K562 (cell line): Measurements from ENCODE around the gene SYNE1. TPM values are rescaled to one million over a fixed set of nuclear protein-coding genes. Genes with fewer than 3 reads are reported as not detected.

ENCODE experiments used
- ATAC-seq: fragments of 200-7000 bp; cut with Tn5 transposase; 3 replicates; pipeline ENCODE4 v1.9.1; 2020; ENCODE audit warnings: moderate library complexity
- BruUV-seq: library from RNA; stranded (reverse); fragments of 400-500 nt; replicated peaks from 2 replicates; lab custom pipeline; 2021; lab: Mats Ljungman, UMichigan
- CTCF ChIA-PET: fragments of 300-600 bp; formaldehyde crosslinking; extraction: SDS; loops from one replicate; lab custom pipeline; 2021; ENCODE audit warnings: low intra/inter-chr PET ratio; lab: Yijun Ruan, JAX
- POLR2A ChIA-PET: fragments of 300-600, 350-650 bp; sonication (Branson Sonifier 250); formaldehyde crosslinking; extraction: SDS; loops from one replicate; lab custom pipeline; 2021; ENCODE audit warnings: antibody characterized with exemption, inconsistent platforms; lab: Yijun Ruan, JAX
- DNase-seq, 4 experiments: peaks; one replicate each; pipeline versions ENCODE4 v3.0.0 to v3.0.0-alpha.2; 2011 to 2018; ENCODE audit warnings: low spot score in 3 of 4, mixed read lengths in 3 of 4; ENCODE audit errors: extremely low read depth in 1 of 4
- FAIRE-seq: peaks from 2 replicates; lab custom pipeline; 2011; peaks lifted over from hg19 to GRCh38; lab: Jason Lieb, UNC
- H2AFZ ChIP-seq: 2 replicates; pipeline ENCODE4 v1.6.0; 2011; ENCODE audit warnings: low read depth, low read length, control low read depth, inconsistent platforms
- H3K27ac ChIP-seq: fragments of 200-600 bp; 3 replicates; pipeline ENCODE4 v1.8.0; 2011; ENCODE audit warnings: low read depth, mild to moderate bottlenecking, control low read depth, inconsistent platforms, low read length, moderate library complexity, mixed read lengths; ENCODE audit errors: extremely low read depth
- H3K27me3 ChIP-seq, 2 experiments: fragments of 300-600 bp in 1 of 2; 2 replicates in 1 of 2; 3 replicates in 1 of 2; pipeline versions ENCODE4 v1.6.0 to v1.8.0; 2011; ENCODE audit warnings: inconsistent platforms in 2 of 2, low read length in 2 of 2, mild to moderate bottlenecking in 1 of 2, mixed read lengths in 1 of 2, moderate library complexity in 1 of 2; ENCODE audit not compliant: control insufficient read depth in 2 of 2, insufficient read depth in 2 of 2
- H3K36me3 ChIP-seq: fragments of 300-600 bp; 3 replicates; pipeline ENCODE4 v1.8.0; 2011; ENCODE audit warnings: mild to moderate bottlenecking, low read length, inconsistent platforms; ENCODE audit not compliant: control insufficient read depth, insufficient read depth
- H3K4me1 ChIP-seq, 2 experiments: fragments of 200-600 bp in 1 of 2; replicated peaks in 1 of 2; 2 replicates in 1 of 2; 3 replicates in 1 of 2; pipeline versions ENCODE4 v1.5.1 to v1.8.0; 2011; ENCODE audit warnings: inconsistent platforms in 2 of 2, low read length in 2 of 2, mild to moderate bottlenecking in 1 of 2, mixed read lengths in 1 of 2, moderate library complexity in 1 of 2; ENCODE audit not compliant: control insufficient read depth in 2 of 2, insufficient read depth in 2 of 2
- H3K4me2 ChIP-seq: 2 replicates; pipeline ENCODE4 v1.6.1; 2011; ENCODE audit warnings: low read length, control low read depth, inconsistent platforms, mixed read lengths; ENCODE audit not compliant: insufficient read depth
- H3K4me3 ChIP-seq: fragments of 200-600 bp; sonication (generic), shearing (Covaris generic); 2 replicates; pipeline ENCODE4 v1.5.1; 2016; ENCODE audit warnings: control low read depth, inconsistent platforms
- H3K79me2 ChIP-seq: fragments of 200-600 bp; 3 replicates; pipeline ENCODE4 v1.8.0; 2011; ENCODE audit warnings: low read length, inconsistent platforms; ENCODE audit not compliant: control insufficient read depth, insufficient read depth
- H3K9ac ChIP-seq, 2 experiments: 2 replicates each; pipeline versions ENCODE4 v1.6.0 to v1.6.1; 2011; ENCODE audit warnings: low read depth in 2 of 2, low read length in 2 of 2, control low read depth in 1 of 2, inconsistent platforms in 1 of 2, mild to moderate bottlenecking in 1 of 2, mixed read lengths in 1 of 2; ENCODE audit not compliant: insufficient read depth in 1 of 2
- H3K9me1 ChIP-seq: one replicate; pipeline ENCODE4 v1.6.0; 2011; ENCODE audit warnings: inconsistent platforms, mild to moderate bottlenecking, low read length, moderate library complexity; ENCODE audit not compliant: control insufficient read depth, insufficient read depth
- H3K9me3 ChIP-seq: replicated peaks from 2 replicates; pipeline ENCODE4 v1.5.1; 2011; ENCODE audit warnings: low read depth, low read length, inconsistent platforms; ENCODE audit not compliant: control insufficient read depth, insufficient read depth
- H4K20me1 ChIP-seq: replicated peaks from 2 replicates; pipeline ENCODE4 v1.6.1; 2011; ENCODE audit warnings: low read length, inconsistent platforms, mixed read lengths; ENCODE audit not compliant: control insufficient read depth, insufficient read depth
- ELK3 ChIP-seq: fragments of 450-650 bp; formaldehyde crosslinking; IDR thresholded peaks from 2 replicates; pipeline ENCODE4 v1.4.0; 2020; ENCODE audit warnings: mild to moderate bottlenecking
- ETV6 ChIP-seq, 3 experiments: fragments of 150-350 bp in 1 of 3; sonication (generic) in 1 of 3; formaldehyde crosslinking in 1 of 3; IDR thresholded peaks; 2 replicates each; pipeline versions ENCODE4 v1.6.1 to v1.8.0; 2014 to 2022; ENCODE audit warnings: borderline replicate concordance in 2 of 3, low read depth in 2 of 3, antibody characterized with exemption in 1 of 3, low read length in 1 of 3, mild to moderate bottlenecking in 1 of 3, missing genetic modification reagents in 1 of 3
- KDM1A ChIP-seq, 2 experiments: fragments of 450-650 bp; IDR thresholded peaks; 2 replicates each; pipeline ENCODE4 v1.6.1; 2016; ENCODE audit warnings: mild to moderate bottlenecking in 2 of 2
- NBN ChIP-seq: fragments of 450-650 bp; IDR thresholded peaks from 2 replicates; pipeline ENCODE4 v1.6.1; 2016; ENCODE audit warnings: low read depth, mild to moderate bottlenecking
- NONO ChIP-seq, 2 experiments: fragments of 200-400 bp in 1 of 2; fragments of 450-650 bp in 1 of 2; formaldehyde crosslinking in 1 of 2; IDR thresholded peaks; 2 replicates each; pipeline ENCODE4 v1.6.1; 2017; ENCODE audit warnings: low read depth in 2 of 2, mild to moderate bottlenecking in 2 of 2, moderate library complexity in 2 of 2, low read length in 1 of 2
- NR2C2 ChIP-seq, 2 experiments: fragments of 200-800 bp in 1 of 2; sonication (Bioruptor generic) in 1 of 2; sonication (generic) in 1 of 2; formaldehyde crosslinking in 1 of 2; IDR thresholded peaks; 2 replicates each; pipeline versions ENCODE4 v1.6.1 to v1.8.0; 2016 to 2022; ENCODE audit warnings: mild to moderate bottlenecking in 1 of 2, missing compliant biosample characterization in 1 of 2, missing genetic modification characterization in 1 of 2, missing genetic modification reagents in 1 of 2
- REST ChIP-seq, 2 experiments: fragments of 450-650 bp; formaldehyde crosslinking in 1 of 2; IDR thresholded peaks; 2 replicates each; pipeline versions ENCODE4 v1.4.0 to v1.6.1; 2014 to 2020; ENCODE audit warnings: mild to moderate bottlenecking in 2 of 2, borderline replicate concordance in 1 of 2, low read depth in 1 of 2
- SNIP1 ChIP-seq: fragments of 450-650 bp; IDR thresholded peaks from 2 replicates; pipeline ENCODE4 v1.7.1; 2017; ENCODE audit warnings: low read depth, mild to moderate bottlenecking
- SRF ChIP-seq, 2 experiments: fragments of 250-450, 450-650 bp in 1 of 2; sonication (Bioruptor Pico) in 1 of 2; sonication (generic) in 1 of 2; formaldehyde crosslinking; IDR thresholded peaks; 2 replicates each; pipeline versions ENCODE4 v1.5.0 to v1.5.1; 2020 to 2022; ENCODE audit warnings: mild to moderate bottlenecking in 1 of 2, missing genetic modification reagents in 1 of 2
- ZC3H8 ChIP-seq: fragments of 450-650 bp; IDR thresholded peaks from 2 replicates; pipeline ENCODE4 v1.6.1; 2017
- WGBS: fragments of 100-300 bp; shearing (Covaris generic); methylation state at CpG from one replicate; pipeline ENCODE4 v1.1.6; 2016; ENCODE audit warnings: low coverage, mixed read lengths; ENCODE audit not compliant: insufficient coverage; ENCODE audit errors: missing lambda C conversion rate; 5-methylcytosine and 5-hydroxymethylcytosine counted together
- in situ Hi-C: fragments of 300-500 bp; cut with MboI; formaldehyde crosslinking; loops from 4 replicates; pipeline ENCODE4 v1.15.0; 2018; ENCODE audit warnings: inconsistent platforms, mixed read lengths
- intact Hi-C: fragments of 100-400 bp; cut with micrococcal nuclease; formaldehyde crosslinking; loops from 2 replicates; pipeline ENCODE4 v1.14.2; 2022
- polyA plus RNA-seq, 8 experiments: library from polyadenylated mRNA; depleted of rRNA in 4 of 8; stranded (reverse) in 5 of 8; unstranded in 3 of 8; fragments of >200 nt; fragmentation: Nextera tagmentation in 2 of 8; fragmentation: Illumina TruSeq in 1 of 8; extraction: Ambion mirVana in 2 of 8; extraction: Trizol in 1 of 8; gene quantifications; 2 replicates each; pipeline versions ENCODE4 v1.2.1 to v1.2.3, GENCODE V29; 2011 to 2014; ENCODE audit warnings: inconsistent platforms in 1 of 8, missing spikeins in 1 of 8
- total RNA-seq, 7 experiments: library from RNA; depleted of rRNA in 6 of 7; stranded (reverse); fragments of >200 nt in 6 of 7; fragmentation: Illumina TruSeq in 2 of 7; extraction: Trizol in 2 of 7; gene quantifications; 2 replicates each; pipeline versions ENCODE4 v1.2.1 to v1.2.3, GENCODE V29; 2011 to 2021; ENCODE audit warnings: low replicate concordance in 1 of 7

The SYNE1 gene
- total and polyA plus RNA-seq, 9 of the 15 experiments (the other 6 are each of a cell fraction or from before 2014, with no cell fraction given), result under 0.01 to 0.42 (median 0.08) TPM; not detected in 1

GRCh38 chr6:152502421-152503188, 134.6 kb downstream of the SYNE1 start (continued):
- TF ChIP-seq NONO (IDR thresholded peaks at IDR 0.05; ENCODE audit: low read depth in 2 of 2, low read length in 1 of 2) (no peak), SRF (CRISPR knock-in tag; IDR thresholded peaks at IDR 0.05) (no peak), SNIP1 (no peak), NBN (no peak)

GRCh38 chr6:152499931-152500330, 137.2 kb downstream of the SYNE1 start:
- H3K27ac ChIP-seq, result no peak overlapping the region
- no peaks in the 10 kb centered on the region for H3K4me1 ChIP-seq
- H3K9me1 ChIP-seq, result no peaks in the 10 kb centered on the region
- no peak overlapping the region for H3K9ac ChIP-seq
- ChIA-PET POLR2A (no interaction called here), CTCF (no interaction called here)
- no peaks in the 10 kb centered on the region for H3K36me3 ChIP-seq
- H3K27me3 ChIP-seq, result no peaks in the 10 kb centered on the region
- DNase-seq (no peak), FAIRE-seq (no peak), ATAC-seq (no peak)
- H3K4me3 ChIP-seq, result no peak overlapping the region
- in situ Hi-C loops, result no loop called here
- no peak overlapping the region for H2AFZ ChIP-seq
- BruUV-seq, result no TSS peak
- H3K9me3 ChIP-seq, result no peaks in the 10 kb centered on the region; the same call in 1 of the 2 replicates
- 0% methylated on average over 2 of the region's 2 CpGs for WGBS
- H4K20me1 ChIP-seq, result no peaks in the 10 kb centered on the region
- intact Hi-C loops, result no loop called here
- H3K4me2 ChIP-seq, result no peak overlapping the region
- H3K79me2 ChIP-seq, result no peaks in the 10 kb centered on the region
- TF ChIP-seq KDM1A (IDR thresholded peaks at IDR 0.05) (no peak), ELK3 (CRISPR knock-in tag) (no peak), ZC3H8 (no peak), REST (IDR thresholded peaks at IDR 0.05; ENCODE audit: borderline replicate concordance) (no peak), REST (CRISPR knock-in tag; IDR thresholded peaks at IDR 0.05; ENCODE audit: low read depth) (no peak), NR2C2 (CRISPR knock-in tag; IDR thresholded peaks at IDR 0.05) (no peak), NR2C2 (tag; IDR thresholded peaks at IDR 0.05) (no peak), ETV6 (IDR thresholded peaks at IDR 0.05; ENCODE audit: borderline replicate concordance in 1 of 2, low read depth in 2 of 2, low read length in 1 of 2) (no peak), ETV6 (CRISPR knock-in tag; IDR thresholded peaks at IDR 0.05; ENCODE audit: borderline replicate concordance) (no peak)
